Choroid plexus epithelial cell (primary cell): ENCODE data around the gene BROX.

Source experiments
- DNase-seq: peaks from one replicate; pipeline ENCODE4 v3.0.0-alpha.2; 2010; ENCODE audit warnings: low read depth
- H3K4me3 ChIP-seq: 2 replicates; pipeline ENCODE4 v1.5.1; 2011; ENCODE audit warnings: low read depth, mild to moderate bottlenecking, control low read depth, low read length, moderate library complexity
- TF ChIP-seq, protein P1 (sequence below): conservative IDR thresholded peaks from 2 replicates; pipeline ENCODE4 v1.5.1; 2011; ENCODE audit warnings: low read depth, mild to moderate bottlenecking, control low read depth, inconsistent platforms, low read length, moderate library complexity

The BROX gene

GRCh38 chr1:222781251-222781650 is 68.9 kb downstream of the BROX start:
- TF ChIP-seq, protein P1, sequence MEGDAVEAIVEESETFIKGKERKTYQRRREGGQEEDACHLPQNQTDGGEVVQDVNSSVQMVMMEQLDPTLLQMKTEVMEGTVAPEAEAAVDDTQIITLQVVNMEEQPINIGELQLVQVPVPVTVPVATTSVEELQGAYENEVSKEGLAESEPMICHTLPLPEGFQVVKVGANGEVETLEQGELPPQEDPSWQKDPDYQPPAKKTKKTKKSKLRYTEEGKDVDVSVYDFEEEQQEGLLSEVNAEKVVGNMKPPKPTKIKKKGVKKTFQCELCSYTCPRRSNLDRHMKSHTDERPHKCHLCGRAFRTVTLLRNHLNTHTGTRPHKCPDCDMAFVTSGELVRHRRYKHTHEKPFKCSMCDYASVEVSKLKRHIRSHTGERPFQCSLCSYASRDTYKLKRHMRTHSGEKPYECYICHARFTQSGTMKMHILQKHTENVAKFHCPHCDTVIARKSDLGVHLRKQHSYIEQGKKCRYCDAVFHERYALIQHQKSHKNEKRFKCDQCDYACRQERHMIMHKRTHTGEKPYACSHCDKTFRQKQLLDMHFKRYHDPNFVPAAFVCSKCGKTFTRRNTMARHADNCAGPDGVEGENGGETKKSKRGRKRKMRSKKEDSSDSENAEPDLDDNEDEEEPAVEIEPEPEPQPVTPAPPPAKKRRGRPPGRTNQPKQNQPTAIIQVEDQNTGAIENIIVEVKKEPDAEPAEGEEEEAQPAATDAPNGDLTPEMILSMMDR = no peak
- no peak for DNase-seq
- no peak overlapping the region for H3K4me3 ChIP-seq

DNA sequence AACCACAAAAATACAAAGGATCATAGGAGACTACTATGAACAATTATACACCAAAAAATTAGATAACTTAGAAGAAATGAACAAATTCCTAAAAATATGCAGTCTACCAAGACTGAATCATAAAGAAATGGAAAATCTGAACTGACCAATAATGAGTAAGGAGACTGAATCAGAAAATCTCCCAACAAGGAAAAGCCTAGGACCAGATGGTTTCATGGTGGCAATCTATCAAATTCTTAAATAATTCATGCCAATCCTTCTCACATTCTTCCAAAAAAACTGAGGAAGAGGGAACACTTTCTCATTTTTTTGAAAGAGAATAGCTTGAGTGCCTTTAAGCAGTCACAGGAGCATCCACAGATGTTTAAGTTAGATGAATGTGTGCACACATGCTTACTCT is 70.7 kb downstream of the BROX start:
- no peak overlapping the region for H3K4me3 ChIP-seq
- TF ChIP-seq, protein P1 = no peak

GRCh38 chr1:222784371-222784770 is 72.0 kb downstream of the BROX start:
- H3K4me3 ChIP-seq = no peak overlapping the region
- TF ChIP-seq, protein P1 = no peak
- DNase-seq = no peak

More for the DNA sequence above, 70.7 kb downstream of the BROX start:
- no peak for DNase-seq
